ENCODE results near the gene PPP1R3D. TPM values are rescaled to one million over a fixed set of nuclear protein-coding genes. Genes with fewer than 3 reads are reported as not detected.
A peak's percentile ranks its signal among the peaks of the same experiment; 100 is the strongest.

The PPP1R3D gene
- total and polyA plus RNA-seq, 2 of the 8 experiments (the other 6 are each of a cell fraction or from before 2014, with no cell fraction given), result 1.4 to 3.9 TPM

DNA sequence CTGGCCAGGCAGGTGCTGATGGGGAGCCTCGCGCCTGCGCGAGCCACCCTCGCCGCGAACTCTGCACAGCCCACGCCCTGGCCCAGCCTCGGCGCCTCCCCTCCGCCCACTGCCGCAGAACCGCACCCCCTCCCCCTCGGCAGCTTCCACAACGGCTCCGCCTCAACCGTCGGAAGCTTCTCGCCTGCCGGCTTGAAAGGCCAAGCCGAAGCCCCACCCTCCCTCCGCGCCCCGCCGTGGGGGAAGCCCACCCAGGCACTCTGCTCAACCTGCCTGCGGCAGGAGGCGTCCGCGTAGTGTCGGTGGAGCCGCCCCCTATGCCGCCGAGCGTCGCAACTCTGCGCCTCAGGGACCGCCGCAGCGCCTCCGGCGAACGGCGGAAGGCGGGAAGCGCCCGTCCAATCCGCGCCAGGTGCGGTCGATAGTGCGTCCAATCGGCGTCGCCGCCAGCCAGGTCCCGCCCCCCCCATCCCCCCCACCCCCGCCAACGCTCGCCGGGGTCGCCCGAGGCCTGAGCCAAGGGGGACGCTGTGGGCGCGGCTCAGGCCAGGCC lies 6.7 kb downstream of the PPP1R3D start, which contains the start of gene SYCP2:
SYCP2 (minus strand) TSS at position 342 of the 553 bp plus-strand sequence. CDS start 11,224 bp downstream, outside the sequence.
- no peak for DNase-seq (ENCODE audit: low read depth in 1 of 2, low spot score in 2 of 2)
- H4K5ac ChIP-seq (ENCODE audit: insufficient read length, low read depth, low read length), result no peak within 1 kb of the TSS
- H3K4ac ChIP-seq (replicated peaks; ENCODE audit: insufficient read length, low read depth, low read length), result no peak within 1 kb of the TSS
- no peak for FAIRE-seq
- no peak within 1 kb of the TSS for H3K27ac ChIP-seq (ENCODE audit: low read depth, low read length)
- no peak within 1 kb of the TSS for H2BK120ac ChIP-seq (replicated peaks; ENCODE audit: low read depth, low read length)
- H2BK15ac ChIP-seq (ENCODE audit: low read length), result no peak within 1 kb of the TSS
- TF ChIP-seq KDM4A (IDR thresholded peaks at IDR 0.05; ENCODE audit: low read depth, low read length, severe bottlenecking) (no peak), RNF2 (IDR thresholded peaks at IDR 0.05; ENCODE audit: borderline replicate concordance, low read depth, low read length, missing control alignments, poor library complexity, severe bottlenecking) (peak; percentile 36), MAX (IDR thresholded peaks at IDR 0.05) (peak; percentile 68; the same call in 1 of the 2 replicates), RAD21 (IDR thresholded peaks at IDR 0.05 in 1 of 2, conservative IDR thresholded peaks at IDR 0.05 in 1 of 2; ENCODE audit: low read depth in 2 of 2, low read length in 2 of 2) (no peak), POU5F1 (IDR thresholded peaks at IDR 0.05; ENCODE audit: low read depth, low read length) (no peak), E2F6 (IDR thresholded peaks at IDR 0.05) (peak; percentile 98), HDAC2 (IDR thresholded peaks at IDR 0.05; ENCODE audit: borderline replicate concordance in 1 of 2, low read depth in 2 of 2, low read length in 2 of 2) (no peak)
- H4K20me1 ChIP-seq (replicated peaks in 1 of 2; ENCODE audit: control insufficient read depth in 1 of 2, insufficient read depth in 2 of 2, low read length in 2 of 2), result no peaks in the 10 kb centered on the region
- H3K4me3 ChIP-seq (ENCODE audit: extremely low read depth in 1 of 4, insufficient read depth in 2 of 4, low read depth in 3 of 4, low read length in 4 of 4), result peak within 1 kb of the TSS; percentile 27 to 63 (median 41)
- H3K56ac ChIP-seq (replicated peaks; ENCODE audit: insufficient read length, low read depth, low read length), result no peak within 1 kb of the TSS
- no peak within 1 kb of the TSS for H2BK12ac ChIP-seq (ENCODE audit: low read depth, low read length)
- H3K4me1 ChIP-seq (replicated peaks in 1 of 4; ENCODE audit: control insufficient read depth in 3 of 4, insufficient read depth in 4 of 4, low read length in 3 of 4), result no peaks in the 10 kb centered on the region
- H3K79me2 ChIP-seq (ENCODE audit: control insufficient read depth in 1 of 2, insufficient read depth in 2 of 2, low read length in 2 of 2), result no peaks in the 10 kb centered on the region
- H3K23ac ChIP-seq (ENCODE audit: insufficient read length), result no peak within 1 kb of the TSS
- ChIA-PET POLR2A (ENCODE audit: partially characterized antibody) (no interaction called here), CTCF (ENCODE audit: partially characterized antibody) (interaction anchor here (0.9 to 3.5 kb wide), 9 partner anchors 11 to 103 kb away, joined by 3 to 23 read pairs (median 4); partner anchors contain the start of gene CDH26)
- H2AK5ac ChIP-seq (ENCODE audit: low read depth, low read length), result no peak within 1 kb of the TSS
- H3K23me2 ChIP-seq (ENCODE audit: low read depth, low read length), result peaks cover 6% of the 10 kb centered on the region; the same call in 1 of the 2 replicates
- H3K9me3 ChIP-seq (ENCODE audit: insufficient read depth in 2 of 2, low read depth in 1 of 2, low read length in 1 of 2), result peaks cover 0 to 10% of the 10 kb centered on the region in 2 experiments; a peak in 2 of 4 replicates
- H3K9ac ChIP-seq (replicated peaks in 1 of 4; ENCODE audit: extremely low read depth in 1 of 4, low read depth in 3 of 4, low read length in 3 of 4), result no peak within 1 kb of the TSS; a peak in 1 of 7 replicates
- H4K91ac ChIP-seq (replicated peaks; ENCODE audit: insufficient read length, low read length), result no peak within 1 kb of the TSS
- H3K79me1 ChIP-seq (ENCODE audit: low read depth, low read length), result no peaks in the 10 kb centered on the region
- WGBS, 2 experiments (ENCODE audit: extremely low coverage in 1 of 2, insufficient coverage in 1 of 2, insufficient read length in 1 of 2, insufficient replicate concordance in 2 of 2, low coverage in 1 of 2, low lambda C conversion rate in 2 of 2, missing lambda C conversion rate in 1 of 2), result 90% methylated on average over 8 of the region's 65 CpGs; no CpG with 5 or more reads in 1 of the 2 experiments
- H3K27me3 ChIP-seq (replicated peaks in 1 of 4; ENCODE audit: control insufficient read depth in 3 of 4, extremely low read depth in 1 of 4, insufficient read depth in 3 of 4, low read length in 3 of 4), result peaks cover 0 to 24% (median 19%) of the 10 kb centered on the region in 4 experiments; a peak in 6 of 7 replicates
- H2AFZ ChIP-seq (ENCODE audit: low read length), result peak within 1 kb of the TSS; percentile 98
- no peak within 1 kb of the TSS for H2BK20ac ChIP-seq (ENCODE audit: low read length)
- H3K4me2 ChIP-seq (ENCODE audit: insufficient read depth in 1 of 2, low read depth in 2 of 2, low read length in 2 of 2), result peak within 1 kb of the TSS; percentile 37 to 91
- H2BK5ac ChIP-seq (ENCODE audit: low read depth, low read length), result no peak within 1 kb of the TSS
- peak within 1 kb of the TSS; percentile 57 for H4K8ac ChIP-seq (ENCODE audit: extremely low read depth, insufficient read depth, low read length)
- H3K18ac ChIP-seq (ENCODE audit: extremely low read depth, low read length), result no peak within 1 kb of the TSS; the same call in 1 of the 2 replicates
- peaks cover 0 to 6% (median 0%) of the 10 kb centered on the region in 4 experiments; a peak in 2 of 8 replicates for H3K36me3 ChIP-seq (ENCODE audit: control insufficient read depth in 2 of 4, insufficient read depth in 4 of 4, low read length in 3 of 4)
- no peak within 1 kb of the TSS for H3K14ac ChIP-seq (ENCODE audit: insufficient read length)

Data from H1 (cell line).